HEK293 (cell line): ENCODE data around the gene CD68.

Experiments
- CTCF ChIA-PET: fragments of 350-600 bp; formaldehyde crosslinking; extraction: SDS; loops from one replicate; lab custom pipeline; 2021; ENCODE audit warnings: antibody characterized with exemption; lab: Yijun Ruan, JAX
- POLR2A ChIA-PET: fragments of 300-600 bp; formaldehyde crosslinking; extraction: SDS; loops from one replicate; lab custom pipeline; 2020; ENCODE audit warnings: antibody characterized with exemption, inconsistent platforms; lab: Yijun Ruan, JAX
- H3K27ac ChIP-seq: fragments of 200-500 bp; sonication (Bioruptor generic); 2 replicates; pipeline ENCODE4 v1.5.1; 2014; ENCODE audit warnings: low read depth, low read length, control low read depth, inconsistent platforms; ENCODE audit errors: extremely low read depth
- H3K36me3 ChIP-seq, 2 experiments: fragments of 200-500 bp in 1 of 2; sonication (Bioruptor generic) in 1 of 2; 1 replicate in 1 of 2; 2 replicates in 1 of 2; pipeline ENCODE4 v1.5.1; 2014 to 2017; ENCODE audit warnings: inconsistent platforms in 2 of 2, low read length in 2 of 2; ENCODE audit not compliant: control insufficient read depth in 2 of 2, insufficient read depth in 1 of 2
- H3K4me1 ChIP-seq: fragments of 200-500 bp; sonication (Bioruptor generic); 2 replicates; pipeline ENCODE4 v1.5.1; 2014; ENCODE audit warnings: mild to moderate bottlenecking, low read length, inconsistent platforms; ENCODE audit not compliant: control insufficient read depth, insufficient read depth
- H3K4me3 ChIP-seq: 2 replicates; pipeline ENCODE4 v1.5.1; 2011; ENCODE audit warnings: low read depth, mild to moderate bottlenecking, control low read depth, low read length, moderate library complexity
- H3K9me3 ChIP-seq: fragments of 200-500 bp; sonication (Bioruptor generic); 2 replicates; pipeline ENCODE4 v1.5.1; 2014; ENCODE audit warnings: low read depth, low read length, inconsistent platforms; ENCODE audit not compliant: control insufficient read depth, insufficient read depth
- KLF1 ChIP-seq: fragments of 450-650 bp; formaldehyde crosslinking; IDR thresholded peaks from 2 replicates; pipeline ENCODE4 v1.5.1; 2016; ENCODE audit warnings: missing biosample characterization, missing genetic modification characterization
- KLF10 ChIP-seq: fragments of 450-650 bp; IDR thresholded peaks from 2 replicates; pipeline ENCODE4 v1.5.1; 2018; ENCODE audit warnings: missing biosample characterization, mild to moderate bottlenecking, missing genetic modification characterization
- KLF9 ChIP-seq: fragments of 450-650 bp; formaldehyde crosslinking; IDR thresholded peaks from 2 replicates; pipeline ENCODE4 v1.5.1; 2016; ENCODE audit warnings: missing biosample characterization, missing genetic modification characterization, low read depth
- OSR2 ChIP-seq: fragments of 450-650 bp; formaldehyde crosslinking; IDR thresholded peaks from 2 replicates; pipeline ENCODE4 v1.5.1; 2016; ENCODE audit warnings: missing biosample characterization, missing genetic modification characterization
- SCRT2 ChIP-seq: fragments of 450-650 bp; formaldehyde crosslinking; IDR thresholded peaks from 2 replicates; pipeline ENCODE4 v1.5.1; 2016; ENCODE audit warnings: missing biosample characterization, missing genetic modification characterization
- SP2 ChIP-seq: fragments of 450-650 bp; formaldehyde crosslinking; IDR thresholded peaks from 2 replicates; pipeline ENCODE4 v1.5.1; 2016; ENCODE audit warnings: missing biosample characterization, missing genetic modification characterization
- ZBTB20 ChIP-seq: fragments of 450-650 bp; formaldehyde crosslinking; IDR thresholded peaks from 2 replicates; pipeline ENCODE4 v1.5.1; 2016; ENCODE audit warnings: missing biosample characterization, missing genetic modification characterization
- ZBTB21 ChIP-seq: fragments of 450-650 bp; formaldehyde crosslinking; IDR thresholded peaks from 2 replicates; pipeline ENCODE4 v1.5.1; 2017; ENCODE audit warnings: missing biosample characterization, missing genetic modification characterization
- ZBTB44 ChIP-seq: fragments of 450-650 bp; IDR thresholded peaks from 2 replicates; pipeline ENCODE4 v1.5.1; 2018; ENCODE audit warnings: missing biosample characterization, mild to moderate bottlenecking, missing genetic modification characterization
- ZBTB8A ChIP-seq: fragments of 450-650 bp; formaldehyde crosslinking; IDR thresholded peaks from 2 replicates; pipeline ENCODE4 v1.5.1; 2016; ENCODE audit warnings: missing biosample characterization, missing genetic modification characterization
- ZFP41 ChIP-seq: fragments of 450-650 bp; formaldehyde crosslinking; IDR thresholded peaks from 2 replicates; pipeline ENCODE4 v1.5.1; 2016; ENCODE audit warnings: missing biosample characterization, missing genetic modification characterization, borderline replicate concordance
- ZFP69B ChIP-seq: fragments of 450-650 bp; formaldehyde crosslinking; IDR thresholded peaks from 2 replicates; pipeline ENCODE4 v1.5.1; 2016; ENCODE audit warnings: missing biosample characterization, missing genetic modification characterization
- ZIC2 ChIP-seq: fragments of 450-650 bp; formaldehyde crosslinking; IDR thresholded peaks from 2 replicates; pipeline ENCODE4 v1.5.1; 2016; ENCODE audit warnings: missing biosample characterization, missing genetic modification characterization
- ZNF140 ChIP-seq: fragments of 450-650 bp; formaldehyde crosslinking; IDR thresholded peaks from 2 replicates; pipeline ENCODE4 v1.5.1; 2016; ENCODE audit warnings: missing biosample characterization, missing genetic modification characterization
- ZNF157 ChIP-seq: fragments of 450-650 bp; formaldehyde crosslinking; IDR thresholded peaks from 2 replicates; pipeline ENCODE4 v1.5.1; 2016; ENCODE audit warnings: missing biosample characterization, missing genetic modification characterization
- ZNF366 ChIP-seq: fragments of 450-650 bp; formaldehyde crosslinking; conservative IDR thresholded peaks from 2 replicates; pipeline ENCODE4 v1.5.1; 2016; ENCODE audit warnings: missing biosample characterization, missing genetic modification characterization
- ZNF398 ChIP-seq: fragments of 450-650 bp; formaldehyde crosslinking; IDR thresholded peaks from 2 replicates; pipeline ENCODE4 v1.5.1; 2017; ENCODE audit warnings: missing biosample characterization, missing genetic modification characterization
- ZNF416 ChIP-seq: fragments of 450-650 bp; formaldehyde crosslinking; IDR thresholded peaks from 2 replicates; pipeline ENCODE4 v1.5.1; 2016; ENCODE audit warnings: missing biosample characterization, missing genetic modification characterization
- ZNF549 ChIP-seq: fragments of 450-650 bp; IDR thresholded peaks from 2 replicates; pipeline ENCODE4 v1.5.1; 2018; ENCODE audit warnings: missing biosample characterization, missing genetic modification characterization, mild to moderate bottlenecking, inconsistent platforms, moderate library complexity
- ZNF558 ChIP-seq: fragments of 450-650 bp; formaldehyde crosslinking; IDR thresholded peaks from 2 replicates; pipeline ENCODE4 v1.5.1; 2016; ENCODE audit warnings: missing biosample characterization, missing genetic modification characterization
- ZNF571 ChIP-seq: fragments of 450-650 bp; formaldehyde crosslinking; IDR thresholded peaks from 2 replicates; pipeline ENCODE4 v1.5.0; 2017; ENCODE audit warnings: missing biosample characterization, missing genetic modification characterization
- ZNF600 ChIP-seq: fragments of 450-650 bp; formaldehyde crosslinking; IDR thresholded peaks from 2 replicates; pipeline ENCODE4 v1.5.1; 2016; ENCODE audit warnings: missing biosample characterization, missing genetic modification characterization
- ZNF660 ChIP-seq: fragments of 450-650 bp; IDR thresholded peaks from 2 replicates; pipeline ENCODE4 v1.5.1; 2018; ENCODE audit warnings: missing biosample characterization, mild to moderate bottlenecking, missing genetic modification characterization
- ZNF677 ChIP-seq: fragments of 450-650 bp; IDR thresholded peaks from 2 replicates; pipeline ENCODE4 v1.5.0; 2018; ENCODE audit warnings: missing biosample characterization, mild to moderate bottlenecking, missing genetic modification characterization, moderate library complexity
- ZNF785 ChIP-seq: fragments of 450-650 bp; formaldehyde crosslinking; IDR thresholded peaks from 2 replicates; pipeline ENCODE4 v1.5.1; 2016; ENCODE audit warnings: missing biosample characterization, missing genetic modification characterization
- ZNF792 ChIP-seq: fragments of 450-650 bp; formaldehyde crosslinking; IDR thresholded peaks from 2 replicates; pipeline ENCODE4 v1.5.1; 2016; ENCODE audit warnings: missing biosample characterization, missing genetic modification characterization
- TF ChIP-seq, protein P1 (sequence below): fragments of 450-650 bp; formaldehyde crosslinking; IDR thresholded peaks from 2 replicates; pipeline ENCODE4 v1.5.1; 2016; ENCODE audit warnings: missing biosample characterization, missing genetic modification characterization
- TF ChIP-seq, protein P2 (sequence below): fragments of 450-650 bp; formaldehyde crosslinking; IDR thresholded peaks from 2 replicates; pipeline ENCODE4 v1.5.1; 2016; ENCODE audit warnings: missing biosample characterization, missing genetic modification characterization
- TF ChIP-seq, protein P3 (sequence below): fragments of 450-650 bp; formaldehyde crosslinking; IDR thresholded peaks from 2 replicates; pipeline ENCODE4 v1.5.1; 2016; ENCODE audit warnings: missing biosample characterization, missing genetic modification characterization, borderline replicate concordance

The CD68 gene

GRCh38 chr17:7614425-7615264 lies 35.2 kb downstream of the CD68 start, which contains the start of gene FXR2:
Gene FXR2 (minus strand): TSS chr17:7614897. CDS start chr17:7614532, 365 bp downstream.
- peaks cover 23 to 26% of the 10 kb centered on the region in 2 experiments; a peak in 2 of 3 replicates for H3K36me3 ChIP-seq
- CTCF ChIA-PET, result interaction anchor here (0.5 to 5.1 kb wide), 26 partner anchors 8 to 503 kb away, joined by 3 to 30 read pairs (median 5); partner anchors contain the start of genes SAT2, TP53 and WRAP53
- H3K4me3 ChIP-seq, result peak within 1 kb of the TSS; percentile 65
- no peaks in the 10 kb centered on the region for H3K9me3 ChIP-seq
- POLR2A ChIA-PET, result interaction anchor here (0.5 to 6.9 kb wide), 25 partner anchors 9 to 455 kb away, joined by 3 to 52 read pairs (median 5); partner anchors contain the start of genes ATP1B2, CNTROB, EFNB3 and GABARAP
- H3K4me1 ChIP-seq, result peaks cover 22% of the 10 kb centered on the region
- peak within 1 kb of the TSS; percentile 97 for H3K27ac ChIP-seq
- TF ChIP-seq ZBTB21 (tag by site-specific recombination) (no peak), ZNF600 (tag by site-specific recombination) (no peak), ZBTB20 (tag by site-specific recombination) (peak; percentile 0; the same call in 1 of the 2 replicates), ZFP69B (peak; percentile 98), KLF10 (peak; percentile 99), ZNF416 (tag by site-specific recombination) (no peak), ZNF660 (tag by site-specific recombination) (0 out of 2 replicates have a peak, but pooled peaks have one; percentile 55), ZNF792 (tag by site-specific recombination) (no peak), SCRT2 (tag by site-specific recombination) (no peak), ZBTB44 (tag by site-specific recombination) (peak; percentile 9; the same call in 1 of the 2 replicates), ZNF398 (tag by site-specific recombination) (peak; percentile 69; the same call in 1 of the 2 replicates), KLF1 (tag by site-specific recombination) (peak; percentile 62; the same call in 1 of the 2 replicates), ZNF571 (tag by site-specific recombination) (no peak), OSR2 (tag by site-specific recombination) (peak; percentile 24; the same call in 1 of the 2 replicates), ZNF157 (tag by site-specific recombination) (no peak), ZNF366 (tag by site-specific recombination) (peak; percentile 92), ZNF549 (tag by site-specific recombination) (no peak), KLF9 (peak; percentile 96), ZNF785 (tag by site-specific recombination) (no peak), SP2 (tag by site-specific recombination) (peak; percentile 97), ZIC2 (peak; percentile 80), ZNF140 (tag by site-specific recombination) (no peak), ZNF677 (tag by site-specific recombination) (no peak), ZBTB8A (peak; percentile 37; the same call in 1 of the 2 replicates), ZNF558 (tag by site-specific recombination) (no peak), ZFP41 (tag by site-specific recombination) (no peak)
- TF ChIP-seq, protein P1, sequence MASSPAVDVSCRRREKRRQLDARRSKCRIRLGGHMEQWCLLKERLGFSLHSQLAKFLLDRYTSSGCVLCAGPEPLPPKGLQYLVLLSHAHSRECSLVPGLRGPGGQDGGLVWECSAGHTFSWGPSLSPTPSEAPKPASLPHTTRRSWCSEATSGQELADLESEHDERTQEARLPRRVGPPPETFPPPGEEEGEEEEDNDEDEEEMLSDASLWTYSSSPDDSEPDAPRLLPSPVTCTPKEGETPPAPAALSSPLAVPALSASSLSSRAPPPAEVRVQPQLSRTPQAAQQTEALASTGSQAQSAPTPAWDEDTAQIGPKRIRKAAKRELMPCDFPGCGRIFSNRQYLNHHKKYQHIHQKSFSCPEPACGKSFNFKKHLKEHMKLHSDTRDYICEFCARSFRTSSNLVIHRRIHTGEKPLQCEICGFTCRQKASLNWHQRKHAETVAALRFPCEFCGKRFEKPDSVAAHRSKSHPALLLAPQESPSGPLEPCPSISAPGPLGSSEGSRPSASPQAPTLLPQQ (tag by site-specific recombination), result peak; percentile 94
- TF ChIP-seq, protein P2, sequence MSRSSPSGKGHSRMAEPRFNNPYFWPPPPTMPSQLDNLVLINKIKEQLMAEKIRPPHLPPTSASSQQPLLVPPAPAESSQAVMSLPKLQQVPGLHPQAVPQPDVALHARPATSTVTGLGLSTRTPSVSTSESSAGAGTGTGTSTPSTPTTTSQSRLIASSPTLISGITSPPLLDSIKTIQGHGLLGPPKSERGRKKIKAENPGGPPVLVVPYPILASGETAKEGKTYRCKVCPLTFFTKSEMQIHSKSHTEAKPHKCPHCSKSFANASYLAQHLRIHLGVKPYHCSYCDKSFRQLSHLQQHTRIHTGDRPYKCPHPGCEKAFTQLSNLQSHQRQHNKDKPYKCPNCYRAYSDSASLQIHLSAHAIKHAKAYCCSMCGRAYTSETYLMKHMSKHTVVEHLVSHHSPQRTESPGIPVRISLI (tag by site-specific recombination), result no peak
- TF ChIP-seq, protein P3, sequence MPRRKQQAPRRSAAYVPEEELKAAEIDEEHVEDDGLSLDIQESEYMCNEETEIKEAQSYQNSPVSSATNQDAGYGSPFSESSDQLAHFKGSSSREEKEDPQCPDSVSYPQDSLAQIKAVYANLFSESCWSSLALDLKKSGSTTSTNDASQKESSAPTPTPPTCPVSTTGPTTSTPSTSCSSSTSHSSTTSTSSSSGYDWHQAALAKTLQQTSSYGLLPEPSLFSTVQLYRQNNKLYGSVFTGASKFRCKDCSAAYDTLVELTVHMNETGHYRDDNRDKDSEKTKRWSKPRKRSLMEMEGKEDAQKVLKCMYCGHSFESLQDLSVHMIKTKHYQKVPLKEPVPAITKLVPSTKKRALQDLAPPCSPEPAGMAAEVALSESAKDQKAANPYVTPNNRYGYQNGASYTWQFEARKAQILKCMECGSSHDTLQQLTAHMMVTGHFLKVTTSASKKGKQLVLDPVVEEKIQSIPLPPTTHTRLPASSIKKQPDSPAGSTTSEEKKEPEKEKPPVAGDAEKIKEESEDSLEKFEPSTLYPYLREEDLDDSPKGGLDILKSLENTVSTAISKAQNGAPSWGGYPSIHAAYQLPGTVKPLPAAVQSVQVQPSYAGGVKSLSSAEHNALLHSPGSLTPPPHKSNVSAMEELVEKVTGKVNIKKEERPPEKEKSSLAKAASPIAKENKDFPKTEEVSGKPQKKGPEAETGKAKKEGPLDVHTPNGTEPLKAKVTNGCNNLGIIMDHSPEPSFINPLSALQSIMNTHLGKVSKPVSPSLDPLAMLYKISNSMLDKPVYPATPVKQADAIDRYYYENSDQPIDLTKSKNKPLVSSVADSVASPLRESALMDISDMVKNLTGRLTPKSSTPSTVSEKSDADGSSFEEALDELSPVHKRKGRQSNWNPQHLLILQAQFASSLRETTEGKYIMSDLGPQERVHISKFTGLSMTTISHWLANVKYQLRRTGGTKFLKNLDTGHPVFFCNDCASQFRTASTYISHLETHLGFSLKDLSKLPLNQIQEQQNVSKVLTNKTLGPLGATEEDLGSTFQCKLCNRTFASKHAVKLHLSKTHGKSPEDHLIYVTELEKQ (tag by site-specific recombination), result no peak
